ENCODE measurements around the gene USP10.

The USP10 gene

GRCh38 chr16:84753412-84754326, 53.9 kb downstream of the USP10 start:
- DNase-seq = no peak

- no peak for DNase-seq
These were observed 54.6 kb downstream of the USP10 start for GRCh38 chr16:84754353-84754856.

GRCh38 chr16:84754956-84755672, 55.3 kb downstream of the USP10 start:
- DNase-seq = no peak

- DNase-seq = no peak
These were observed 57.0 kb downstream of the USP10 start for GRCh38 chr16:84756830-84757229.

GRCh38 chr16:84758627-84759026, 58.8 kb downstream of the USP10 start:
- DNase-seq = no peak

GRCh38 chr16:84759061-84759460, 59.3 kb downstream of the USP10 start:
- DNase-seq = no peak

GRCh38 chr16:84759906-84760305, 60.1 kb downstream of the USP10 start:
- DNase-seq = no peak

GRCh38 chr16:84761448-84762368, 61.9 kb downstream of the USP10 start:
- no peak for DNase-seq

- DNase-seq = no peak
These were observed 63.4 kb downstream of the USP10 start for GRCh38 chr16:84763164-84763563.

- no peak for DNase-seq
These were observed 63.8 kb downstream of the USP10 start for GRCh38 chr16:84763629-84764028.

- no peak for DNase-seq
These were observed 65.2 kb downstream of the USP10 start for GRCh38 chr16:84764970-84765369.

- DNase-seq = no peak
These were observed 66.1 kb downstream of the USP10 start for GRCh38 chr16:84765616-84766580.

GRCh38 chr16:84766978-84767773, 67.4 kb downstream of the USP10 start:
- DNase-seq = no peak

- no peak for DNase-seq
These were observed 68.4 kb downstream of the USP10 start for GRCh38 chr16:84768061-84768807.

- no peak for DNase-seq
These were observed 69.0 kb downstream of the USP10 start for GRCh38 chr16:84768808-84769197.

- no peak for DNase-seq
These were observed 69.6 kb downstream of the USP10 start for GRCh38 chr16:84769416-84769815.

GRCh38 chr16:84773312-84773711, 73.5 kb downstream of the USP10 start:
- no peak for DNase-seq

GRCh38 chr16:84774810-84775209, 75.0 kb downstream of the USP10 start:
- DNase-seq = no peak

GRCh38 chr16:84775262-84775810, 75.5 kb downstream of the USP10 start:
- no peak for DNase-seq

- DNase-seq = no peak
These were observed 77.6 kb downstream of the USP10 start for GRCh38 chr16:84777435-84777834.

All from NCI-H1048 (cell line).